HEK293T (cell line): ENCODE data around the gene BHLHE23.
"Not testable (repeated sequence)": the region's sequence is repeated elsewhere in the genome, so short reads cannot be mapped to it uniquely, and the experiment has no call there.

ENCODE experiments used
- CTCF ChIA-PET: fragments of 350-600 bp; formaldehyde crosslinking; extraction: SDS; loops from one replicate; lab custom pipeline; 2021; ENCODE audit warnings: antibody characterized with exemption, inconsistent platforms; lab: Yijun Ruan, JAX
- POLR2A ChIA-PET: fragments of 350-600 bp; formaldehyde crosslinking; extraction: SDS; loops from one replicate; lab custom pipeline; 2020; ENCODE audit warnings: antibody characterized with exemption, inconsistent platforms; lab: Yijun Ruan, JAX
- DNase-seq: peaks from one replicate; pipeline ENCODE4 v3.0.0; 2012; ENCODE audit warnings: mixed read lengths; ENCODE audit errors: extremely low spot score
- ARNT ChIP-seq: fragments of 450-650 bp; IDR thresholded peaks from 2 replicates; pipeline ENCODE4 v1.6.1; 2017; ENCODE audit warnings: mild to moderate bottlenecking
- BHLHE40 ChIP-seq: fragments of 450-650 bp; IDR thresholded peaks from 2 replicates; pipeline ENCODE4 v1.6.1; 2016; ENCODE audit warnings: mild to moderate bottlenecking, moderate library complexity, borderline replicate concordance
- CTBP1 ChIP-seq: fragments of 450-650 bp; IDR thresholded peaks from 2 replicates; pipeline ENCODE4 v1.6.1; 2016; ENCODE audit warnings: borderline replicate concordance
- ELF4 ChIP-seq: fragments of 450-650 bp; IDR thresholded peaks from 2 replicates; pipeline ENCODE4 v1.6.1; 2017; ENCODE audit warnings: antibody characterized with exemption
- FOXA1 ChIP-seq: fragments of 450-650 bp; IDR thresholded peaks from 2 replicates; pipeline ENCODE4 v1.6.1; 2016; ENCODE audit warnings: mild to moderate bottlenecking
- FOXK2 ChIP-seq: fragments of 450-650 bp; IDR thresholded peaks from 2 replicates; pipeline ENCODE4 v1.6.1; 2016; ENCODE audit warnings: mild to moderate bottlenecking
- FOXM1 ChIP-seq: fragments of 450-650 bp; IDR thresholded peaks from 2 replicates; pipeline ENCODE4 v1.6.1; 2017; ENCODE audit warnings: mild to moderate bottlenecking, borderline replicate concordance
- HDGF ChIP-seq: fragments of 450-650 bp; IDR thresholded peaks from 2 replicates; pipeline ENCODE4 v1.6.1; 2017; ENCODE audit warnings: antibody characterized with exemption, borderline replicate concordance
- L3MBTL2 ChIP-seq: fragments of 450-650 bp; conservative IDR thresholded peaks from 2 replicates; pipeline ENCODE4 v1.6.1; 2016; ENCODE audit warnings: mild to moderate bottlenecking
- LEF1 ChIP-seq: fragments of 450-650 bp; IDR thresholded peaks from 2 replicates; pipeline ENCODE4 v1.6.1; 2017; ENCODE audit warnings: mild to moderate bottlenecking, borderline replicate concordance
- NFRKB ChIP-seq: fragments of 450-650 bp; IDR thresholded peaks from 2 replicates; pipeline ENCODE4 v1.6.1; 2016; ENCODE audit warnings: mild to moderate bottlenecking, moderate library complexity
- SP1 ChIP-seq: fragments of 450-650 bp; IDR thresholded peaks from 2 replicates; pipeline ENCODE4 v1.6.1; 2017
- SUZ12 ChIP-seq: fragments of 450-650 bp; IDR thresholded peaks from 2 replicates; pipeline ENCODE4 v1.6.1; 2016; ENCODE audit warnings: mild to moderate bottlenecking
- TARDBP ChIP-seq: fragments of 450-650 bp; IDR thresholded peaks from 2 replicates; pipeline ENCODE4 v1.6.1; 2016
- ZNF384 ChIP-seq: fragments of 450-650 bp; IDR thresholded peaks from 2 replicates; pipeline ENCODE4 v1.6.1; 2016
- TF ChIP-seq, protein P1 (sequence below): fragments of 450-650 bp; IDR thresholded peaks from 2 replicates; pipeline ENCODE4 v1.6.1; 2016

Gene BHLHE23

DNA sequence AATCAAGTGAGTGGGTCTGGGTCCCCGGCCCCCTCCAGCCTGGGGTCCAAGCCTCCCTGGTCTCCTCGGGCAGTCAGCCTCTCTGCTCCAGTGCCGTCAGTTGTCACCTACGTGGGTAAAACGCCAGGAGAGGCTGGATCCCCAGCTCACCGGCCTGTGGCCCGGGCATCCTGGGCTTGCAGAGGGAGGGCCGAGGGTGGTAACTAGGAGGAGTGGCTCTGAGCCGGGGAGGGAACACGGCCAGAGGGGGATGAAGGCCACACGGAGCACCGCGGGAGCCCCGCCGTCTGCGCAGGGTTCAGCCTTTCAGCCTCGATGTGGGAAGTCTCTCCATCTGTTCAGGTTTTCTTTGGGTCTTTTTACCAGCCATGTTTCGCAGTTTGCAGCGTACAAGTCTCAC, 29.5 kb upstream of the BHLHE23 start:
- TF ChIP-seq, protein P1, sequence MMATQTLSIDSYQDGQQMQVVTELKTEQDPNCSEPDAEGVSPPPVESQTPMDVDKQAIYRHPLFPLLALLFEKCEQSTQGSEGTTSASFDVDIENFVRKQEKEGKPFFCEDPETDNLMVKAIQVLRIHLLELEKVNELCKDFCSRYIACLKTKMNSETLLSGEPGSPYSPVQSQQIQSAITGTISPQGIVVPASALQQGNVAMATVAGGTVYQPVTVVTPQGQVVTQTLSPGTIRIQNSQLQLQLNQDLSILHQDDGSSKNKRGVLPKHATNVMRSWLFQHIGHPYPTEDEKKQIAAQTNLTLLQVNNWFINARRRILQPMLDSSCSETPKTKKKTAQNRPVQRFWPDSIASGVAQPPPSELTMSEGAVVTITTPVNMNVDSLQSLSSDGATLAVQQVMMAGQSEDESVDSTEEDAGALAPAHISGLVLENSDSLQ, result no peak
- no peak for TF ChIP-seq FOXA1
- TF ChIP-seq ELF4, result no peak
- no peak for TF ChIP-seq SP1
- TF ChIP-seq BHLHE40, result no peak
- no peak for TF ChIP-seq TARDBP
- no peak for TF ChIP-seq FOXK2
- no peak for TF ChIP-seq NFRKB
- TF ChIP-seq SUZ12, result no peak
- no peak for TF ChIP-seq CTBP1
- TF ChIP-seq FOXM1, result no peak
- no peak for TF ChIP-seq ZNF384
- TF ChIP-seq ARNT, result no peak
- no peak for TF ChIP-seq LEF1
- no peak for TF ChIP-seq HDGF
- no peak for DNase-seq
- CTCF ChIA-PET, result interaction anchor here (0.6 kb wide), 1 partner anchor 27 kb away, joined by 3 read pairs; no protein-coding TSS in a partner anchor
- POLR2A ChIA-PET, result no interaction called here

DNA sequence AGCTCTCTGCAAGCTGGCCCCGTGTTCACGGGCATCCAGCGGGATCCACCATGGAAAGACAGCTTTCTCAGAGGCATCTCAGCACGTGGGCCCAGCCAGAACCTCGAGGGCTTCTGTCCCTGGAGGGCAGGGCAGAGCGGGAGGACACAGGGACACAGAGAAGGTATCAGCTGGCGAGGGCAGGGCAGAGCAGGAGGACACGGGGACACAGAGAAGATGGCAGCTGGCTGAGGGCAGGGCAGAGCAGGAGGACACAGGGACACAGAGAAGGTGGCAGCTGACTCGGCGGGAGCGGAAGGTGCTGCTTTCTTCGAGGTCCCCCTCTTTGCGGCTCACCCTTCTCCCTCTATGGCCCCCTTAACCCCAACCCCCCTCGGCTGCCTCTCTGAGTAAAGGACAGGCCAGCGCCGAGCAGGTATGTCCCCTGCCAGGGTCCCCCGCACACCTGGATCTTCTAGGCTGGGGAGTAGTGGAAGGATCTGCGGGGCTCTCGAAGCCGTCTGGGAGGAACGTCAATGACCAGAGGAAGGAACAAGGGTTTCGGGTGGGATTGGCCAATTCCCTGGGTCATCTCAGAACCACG, 28.9 kb upstream of the BHLHE23 start:
- ChIA-PET CTCF (interaction anchor here (0.6 kb wide), 1 partner anchor 26 kb away, joined by 3 read pairs; no protein-coding TSS in a partner anchor), POLR2A (interaction anchor here (1.4 kb wide), 1 partner anchor 11 kb away, joined by 3 read pairs; no protein-coding TSS in a partner anchor)
- TF ChIP-seq HDGF (no peak), ZNF384 (no peak), SUZ12 (no peak), SP1 (no peak), FOXM1 (no peak)
- no peak for DNase-seq

DNA sequence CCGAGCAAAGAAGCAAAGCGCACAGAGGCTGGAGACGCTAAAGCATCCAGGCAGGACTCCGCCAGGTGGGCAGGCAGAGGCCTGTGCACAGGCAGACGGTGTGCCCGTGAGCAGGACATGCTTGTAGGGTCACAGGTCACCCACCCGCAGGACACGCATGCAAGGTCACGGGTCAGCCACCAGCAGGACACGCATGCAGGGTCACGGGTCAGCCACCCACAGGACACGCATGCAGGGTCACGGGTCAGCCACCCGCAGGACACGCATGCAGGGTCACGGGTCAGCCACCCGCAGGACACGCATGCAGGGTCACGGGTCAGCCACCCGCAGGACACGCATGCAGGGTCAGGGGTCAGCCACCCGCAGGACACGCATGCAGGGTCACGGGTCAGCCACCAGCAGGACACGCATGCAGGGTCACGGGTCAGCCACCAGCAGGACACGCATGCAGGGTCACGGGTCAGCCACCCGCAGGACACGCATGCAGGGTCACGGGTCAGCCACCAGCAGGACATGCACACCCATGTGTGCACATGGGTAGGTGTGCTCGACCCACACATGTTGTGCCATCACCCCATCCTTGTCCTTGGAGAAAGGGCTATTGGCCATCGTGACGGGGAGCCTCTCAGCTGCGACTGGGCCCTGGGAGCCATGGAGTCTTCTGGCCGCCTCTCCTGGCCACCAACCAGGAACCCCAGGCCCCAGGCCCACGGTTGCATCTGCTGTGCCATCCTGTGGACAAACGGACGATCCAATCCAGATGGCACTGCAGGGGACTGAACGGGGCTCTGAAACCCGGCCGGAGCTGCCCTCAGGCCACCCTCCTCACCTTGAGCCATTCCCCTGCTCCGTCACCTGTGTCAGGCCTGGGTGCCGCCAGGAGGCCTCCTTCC, 28.2 kb upstream of the BHLHE23 start:
- POLR2A ChIA-PET, result interaction anchor here (1.4 kb wide), 1 partner anchor 11 kb away, joined by 3 read pairs; no protein-coding TSS in a partner anchor
- CTCF ChIA-PET, DNase-seq: not testable (repeated sequence)

DNA sequence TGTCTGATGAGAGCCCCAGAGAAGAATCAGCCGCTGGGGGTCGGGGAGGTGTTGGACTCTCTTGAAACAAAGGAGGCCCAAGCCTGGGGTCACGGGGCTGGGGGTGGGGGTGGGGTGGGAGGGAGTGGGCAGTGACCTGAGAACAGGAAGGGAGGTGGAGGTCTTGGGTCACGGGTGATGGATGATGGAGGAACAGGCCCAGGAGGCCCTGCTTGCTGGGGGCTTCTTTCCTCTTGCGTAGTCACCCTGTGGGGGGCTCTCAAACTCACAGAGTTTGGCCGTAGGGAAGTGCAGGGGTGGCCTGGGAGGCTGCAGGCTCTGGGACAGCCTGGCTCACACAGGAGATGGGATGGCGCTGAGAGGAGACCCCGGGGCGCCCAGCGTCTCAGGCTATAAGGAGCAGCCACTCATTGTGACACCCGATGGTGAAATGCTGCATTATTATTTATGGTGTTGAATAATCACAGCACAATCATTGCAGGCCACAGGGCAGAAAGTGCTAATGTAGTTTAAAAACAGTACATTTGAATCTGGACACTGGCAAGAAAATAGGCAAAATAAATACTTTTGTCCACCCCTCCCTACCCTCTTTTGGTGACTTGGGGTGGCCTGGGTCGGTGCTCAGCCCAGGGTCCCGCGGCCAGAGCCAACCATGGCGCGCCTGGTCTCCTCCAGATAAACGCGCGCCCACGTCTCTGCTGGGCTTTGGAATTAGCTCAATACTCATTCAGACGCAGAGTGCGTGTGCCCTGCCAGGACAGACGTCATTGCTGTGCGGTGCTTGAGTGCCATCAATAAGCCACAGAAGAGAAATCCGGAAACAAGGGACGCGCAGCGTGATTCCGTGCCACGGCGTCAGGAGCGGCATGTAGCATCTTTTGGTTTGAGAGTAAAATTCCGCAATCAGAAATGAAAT, 27.3 kb upstream of the BHLHE23 start:
- DNase-seq, result no peak
- POLR2A ChIA-PET, result no interaction called here
- CTCF ChIA-PET, result no interaction called here

DNA sequence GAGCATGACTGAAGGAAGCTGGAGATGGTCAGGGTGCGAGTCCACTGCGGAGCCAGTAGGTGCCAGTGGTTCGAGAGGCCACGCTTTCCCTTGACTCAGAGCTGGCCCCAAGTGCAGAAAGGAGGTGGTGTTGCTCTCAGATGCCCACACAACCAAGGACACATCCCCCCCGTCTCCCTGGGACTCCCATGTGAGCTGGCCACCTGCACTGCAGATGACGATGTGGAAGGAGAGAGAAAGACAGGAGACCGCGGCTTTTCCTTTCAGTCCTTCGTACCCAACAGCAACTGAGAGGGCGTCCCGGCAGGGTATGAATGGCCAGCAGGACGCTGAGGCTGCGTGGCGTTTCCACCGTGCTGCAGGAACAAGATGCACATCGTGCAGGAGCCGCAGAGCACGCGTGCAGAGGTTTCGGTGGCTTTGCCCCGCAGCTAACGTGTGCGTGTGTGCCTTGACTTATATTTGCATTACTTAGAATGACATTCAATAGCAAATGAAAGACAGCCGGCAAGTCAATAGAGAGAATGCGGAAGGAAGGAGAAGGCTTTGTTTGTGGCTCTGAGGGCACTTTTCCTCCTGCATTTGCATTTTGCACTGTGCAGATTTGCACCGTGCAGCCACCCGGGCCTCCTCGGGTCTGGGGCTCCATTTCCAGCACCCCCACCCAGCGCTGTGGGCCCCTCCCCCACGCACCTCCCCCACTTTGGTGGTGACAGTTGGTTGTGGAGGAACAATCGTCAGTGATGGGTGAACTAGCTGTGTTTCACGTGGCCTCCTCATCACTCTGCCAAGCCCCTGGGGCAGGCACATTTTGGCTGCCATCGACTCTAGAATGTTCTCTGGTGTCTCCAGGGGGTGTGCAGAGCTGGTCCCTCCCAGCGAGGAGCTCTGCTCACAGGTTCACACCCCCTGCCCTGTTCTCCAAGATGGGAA, 26.4 kb upstream of the BHLHE23 start:
- CTCF ChIA-PET, result no interaction called here
- no peak for DNase-seq
- TF ChIP-seq FOXA1, result no peak
- no peak for TF ChIP-seq FOXK2
- no peak for TF ChIP-seq BHLHE40
- TF ChIP-seq TARDBP, result no peak
- no peak for TF ChIP-seq ZNF384
- TF ChIP-seq SUZ12, result no peak
- TF ChIP-seq ARNT, result no peak
- TF ChIP-seq, protein P1, result no peak
- TF ChIP-seq SP1, result no peak
- no peak for TF ChIP-seq HDGF
- no peak for TF ChIP-seq FOXM1
- TF ChIP-seq CTBP1, result no peak
- no peak for TF ChIP-seq NFRKB
- POLR2A ChIA-PET, result no interaction called here

More for the DNA sequence above, 27.3 kb upstream of the BHLHE23 start:
- TF ChIP-seq LEF1 (no peak), ELF4 (no peak), L3MBTL2 (no peak), SP1 (no peak), FOXK2 (no peak), SUZ12 (no peak), BHLHE40 (no peak), ARNT (no peak), NFRKB (no peak), ZNF384 (no peak), FOXM1 (no peak), TARDBP (no peak), HDGF (no peak), FOXA1 (no peak), CTBP1 (no peak)
- TF ChIP-seq, protein P1, result no peak
